HL-60/S4 (cell line): ENCODE data around the gene PDE4D.

ENCODE experiments used
- in situ Hi-C: fragments of 300-500 bp; cut with MboI; formaldehyde crosslinking; loops from 2 replicates; pipeline ENCODE4 v1.14.3; 2022; ENCODE audit warnings: low sequenced_read_pairs

The PDE4D gene

DNA sequence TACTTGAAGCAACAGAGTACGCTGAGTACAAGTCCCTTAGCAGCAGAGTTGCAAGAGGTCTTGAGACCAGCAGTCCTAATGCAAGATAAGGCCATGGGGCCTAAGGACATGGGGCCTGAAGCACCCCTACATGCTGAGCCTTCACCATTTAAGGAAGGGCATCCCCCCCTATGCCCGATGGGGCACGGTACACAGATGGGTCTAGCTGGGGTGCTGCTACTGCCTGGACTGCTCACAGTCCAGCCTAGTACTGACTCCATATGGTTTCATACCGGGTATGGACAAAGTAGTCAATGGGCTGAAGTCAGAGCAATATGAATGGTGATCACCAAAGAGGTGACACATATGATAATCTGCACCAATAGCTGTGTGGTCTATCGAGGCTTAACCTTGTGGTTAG lies 178.3 kb downstream of the PDE4D start:
- in situ Hi-C loops = no loop called here

DNA sequence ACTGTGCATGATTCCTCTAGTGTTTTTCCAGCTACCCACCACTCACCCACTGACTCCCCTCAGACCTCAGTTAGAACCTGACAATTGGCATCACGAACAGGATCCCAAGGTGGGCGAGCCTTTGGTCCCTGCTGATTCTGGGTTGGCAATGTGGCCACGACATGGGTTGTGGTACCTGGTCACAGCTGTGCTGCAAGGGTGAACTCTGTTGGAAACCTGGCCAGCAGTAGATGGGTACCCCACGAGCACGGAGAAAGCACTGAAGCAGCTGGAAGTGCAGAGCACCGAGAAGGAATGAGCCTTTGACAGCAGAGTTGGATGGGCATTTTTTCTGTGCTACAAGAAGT lies 180.1 kb downstream of the PDE4D start:
- in situ Hi-C loops = no loop called here

DNA sequence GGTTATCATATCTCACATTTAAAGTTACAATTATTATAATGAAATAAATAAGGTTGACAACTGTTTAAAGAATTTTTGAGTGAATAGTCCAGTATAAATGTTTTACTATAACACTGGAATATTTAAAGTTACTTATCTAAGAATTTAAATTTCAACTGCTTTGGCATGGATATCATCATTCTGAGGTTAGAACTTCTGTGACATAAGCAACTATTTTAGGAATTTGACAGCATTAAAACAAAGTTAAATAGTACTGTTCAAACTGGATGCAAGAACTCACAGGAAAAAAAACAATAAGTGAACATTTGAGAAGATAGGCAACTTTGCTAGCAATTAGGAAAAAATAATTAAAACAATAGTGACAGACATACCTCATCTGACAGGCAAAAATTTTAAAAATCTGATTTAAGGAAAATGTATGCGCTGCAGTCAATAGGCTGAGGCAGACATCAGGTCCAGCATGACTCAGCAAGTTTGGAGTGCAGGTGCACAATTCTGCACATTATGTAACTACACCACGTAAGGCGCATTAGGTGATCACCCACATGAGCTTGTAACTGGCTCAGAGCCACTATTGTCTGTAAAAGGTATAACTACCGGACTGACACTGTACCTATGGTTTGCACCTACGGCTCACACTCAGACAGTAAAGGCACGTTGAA lies 180.6 kb downstream of the PDE4D start:
- in situ Hi-C loops = no loop called here

DNA sequence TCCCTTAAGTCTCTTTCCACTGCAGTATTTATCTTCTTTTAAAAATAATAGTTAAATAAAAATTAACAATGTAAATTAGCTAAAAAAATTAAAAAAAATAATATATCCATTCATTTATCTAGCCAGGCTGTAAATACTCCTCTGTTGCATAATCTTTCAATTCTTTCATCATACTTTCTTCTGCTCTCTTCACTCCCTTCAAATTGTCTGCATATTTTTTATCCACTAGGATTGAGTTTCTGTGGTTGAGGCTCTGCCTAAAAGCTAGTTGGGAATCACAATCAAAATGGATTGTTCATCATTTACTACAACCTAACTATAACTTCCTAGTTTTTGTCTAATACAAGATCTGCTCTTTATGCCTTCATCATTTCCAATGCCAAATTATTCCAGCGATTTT lies 182.2 kb downstream of the PDE4D start:
- in situ Hi-C loops = no loop called here

- in situ Hi-C loops = no loop called here
Observed at GRCh38 chr5:59709846-59710245, 183.7 kb downstream of the PDE4D start.

GRCh38 chr5:59709346-59709821 lies 184.1 kb downstream of the PDE4D start:
- in situ Hi-C loops = no loop called here

- in situ Hi-C loops = no loop called here
Observed at GRCh38 chr5:59704936-59705335, 188.6 kb downstream of the PDE4D start.

DNA sequence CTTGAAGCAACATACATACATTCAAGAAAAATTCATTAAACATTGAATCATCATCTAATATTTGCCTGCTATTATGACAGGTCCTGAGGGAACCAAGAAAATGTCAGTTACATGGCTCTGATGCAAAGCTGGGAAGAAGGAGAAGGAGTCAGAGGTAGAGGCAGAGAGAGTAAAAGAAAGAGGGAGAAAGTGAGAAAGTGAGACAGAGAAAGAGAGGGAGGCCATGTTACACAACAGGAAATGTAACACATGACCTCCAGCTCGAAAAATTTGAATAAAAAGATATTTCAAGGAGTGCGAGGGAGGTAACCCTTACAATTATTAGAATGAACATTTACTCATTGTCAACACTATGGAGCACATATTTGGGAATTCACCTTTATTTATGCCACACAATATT lies 189.7 kb downstream of the PDE4D start:
- in situ Hi-C loops = no loop called here

- in situ Hi-C loops = no loop called here
Observed at GRCh38 chr5:59698207-59699178, 195.0 kb downstream of the PDE4D start.

GRCh38 chr5:59694411-59694810 lies 199.1 kb downstream of the PDE4D start:
- in situ Hi-C loops = no loop called here

DNA sequence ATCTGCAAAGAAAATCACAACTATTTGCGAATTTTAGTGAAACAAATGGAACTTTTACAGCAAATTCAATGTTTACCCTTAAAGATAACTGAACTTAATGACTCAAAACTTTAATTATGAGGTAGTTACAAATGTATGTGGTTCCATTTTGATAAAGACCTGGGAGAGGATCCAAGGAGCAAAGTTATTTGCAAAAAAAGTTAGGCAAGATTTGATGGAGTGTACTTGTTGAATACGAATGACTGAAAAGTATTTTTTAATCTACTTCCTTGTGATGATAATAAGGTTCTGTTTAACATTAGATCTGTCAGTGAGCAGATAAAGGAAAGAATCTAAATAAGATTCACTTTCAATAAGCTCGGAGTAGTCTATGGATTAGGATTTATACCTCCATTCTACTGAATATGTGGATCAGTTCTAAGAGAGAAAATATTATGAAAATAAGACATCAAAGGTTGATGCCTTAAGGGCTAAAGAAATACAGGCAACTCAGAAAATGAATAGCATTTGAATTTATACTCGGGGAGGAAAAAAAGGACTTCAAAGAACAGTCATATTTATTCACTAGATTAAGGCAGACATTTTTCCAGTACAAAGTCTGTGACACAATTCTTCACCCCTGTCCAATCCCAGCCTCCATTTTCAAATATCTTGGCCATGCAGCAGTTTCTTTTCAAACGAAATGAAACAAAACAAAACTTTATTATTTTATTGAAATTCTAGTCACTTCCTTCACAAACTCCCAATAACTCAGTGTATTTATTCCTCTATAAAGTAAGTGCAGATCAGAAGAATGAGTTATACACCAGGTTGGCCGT lies 199.8 kb downstream of the PDE4D start:
- in situ Hi-C loops = no loop called here

- in situ Hi-C loops = no loop called here
Observed at GRCh38 chr5:59685793-59686192, 207.7 kb downstream of the PDE4D start.

DNA sequence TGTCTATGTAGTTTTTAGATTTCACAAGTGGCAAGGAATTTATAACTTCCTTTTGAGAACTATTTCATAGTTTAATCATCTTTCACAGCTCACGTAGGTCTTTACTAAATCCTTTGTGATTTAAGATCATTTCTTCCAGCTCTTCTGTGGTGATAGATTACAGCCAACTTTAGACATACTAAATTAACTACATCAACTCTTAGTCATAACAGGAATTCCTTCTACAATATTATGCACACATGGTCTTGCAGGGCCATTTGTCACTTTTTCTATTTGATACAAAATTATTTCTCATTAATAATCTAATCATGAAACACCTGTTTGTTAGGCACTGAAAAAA lies 208.4 kb downstream of the PDE4D start:
- in situ Hi-C loops = no loop called here

- in situ Hi-C loops = no loop called here
Observed at GRCh38 chr5:59684388-59685190, 208.9 kb downstream of the PDE4D start.

DNA sequence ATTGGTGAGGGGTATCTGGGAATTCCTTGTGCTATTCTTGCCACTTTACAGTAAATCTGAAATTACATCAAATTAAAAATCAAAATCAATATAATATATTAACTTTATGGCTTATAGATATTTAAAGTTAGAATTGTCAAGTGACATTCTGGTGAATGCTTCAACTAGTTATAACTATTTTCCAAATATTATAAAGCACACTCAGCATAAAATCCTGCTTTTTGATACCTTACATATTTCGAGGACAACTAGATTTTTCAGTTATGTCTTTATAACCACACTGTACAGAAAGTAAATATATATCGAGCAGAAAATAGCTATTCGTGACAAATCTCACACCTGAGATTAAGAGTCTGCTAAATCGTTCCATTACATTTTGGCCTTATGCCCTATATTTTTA lies 210.2 kb downstream of the PDE4D start:
- in situ Hi-C loops = no loop called here

- in situ Hi-C loops = no loop called here
Observed at GRCh38 chr5:59682542-59682941, 211.0 kb downstream of the PDE4D start.

DNA sequence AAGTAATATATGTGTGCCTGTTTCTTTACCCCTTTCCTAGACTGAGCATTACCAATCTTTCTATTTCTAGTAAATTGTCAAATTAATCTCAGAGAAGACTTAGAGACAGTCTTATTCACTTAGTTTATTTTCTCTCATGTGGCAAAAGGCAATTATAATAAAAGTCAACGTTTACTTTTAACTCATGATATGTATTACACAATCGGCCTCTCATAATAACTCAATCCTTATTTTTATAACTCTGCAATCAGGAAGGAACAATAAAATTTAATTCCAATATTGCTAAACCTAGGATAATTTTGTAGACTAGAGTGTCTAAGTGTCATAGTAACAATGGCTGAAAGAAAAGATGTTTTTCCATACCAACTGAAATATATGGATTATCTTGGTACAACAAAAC lies 214.6 kb downstream of the PDE4D start:
- in situ Hi-C loops = no loop called here

DNA sequence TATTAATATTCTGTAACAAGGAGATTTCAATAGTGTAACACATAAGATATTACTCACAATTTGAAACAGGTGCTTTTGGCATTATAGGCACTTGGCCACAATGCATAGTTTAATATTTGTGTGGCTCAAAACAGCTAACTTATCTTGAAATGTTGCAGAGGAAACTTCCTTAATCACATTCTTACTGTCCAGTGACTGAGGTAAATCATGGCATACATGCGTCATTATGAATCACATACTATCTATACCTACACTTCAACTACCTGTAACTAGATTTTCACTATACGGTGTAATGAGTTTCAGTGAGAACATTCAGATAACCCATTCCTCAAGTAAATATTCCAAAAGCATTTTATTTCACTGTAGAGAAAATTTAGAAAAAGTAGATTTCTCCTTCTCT lies 218.8 kb downstream of the PDE4D start:
- in situ Hi-C loops = no loop called here

- in situ Hi-C loops = no loop called here
Observed at GRCh38 chr5:59673438-59674058, 220.0 kb downstream of the PDE4D start.

GRCh38 chr5:59666440-59667068 lies 227.0 kb downstream of the PDE4D start:
- in situ Hi-C loops = no loop called here
